OCI-LY1 (cell line): ENCODE results near the gene KLHL29.

Experiments used
- H2AFZ ChIP-seq: fragments of 200-600 bp; sonication (generic), shearing (Covaris generic); 2 replicates; pipeline ENCODE4 v1.6.0; 2014; ENCODE audit warnings: antibody characterized with exemption, mild to moderate bottlenecking, low read length
- H3F3A ChIP-seq: fragments of 200-600 bp; sonication (generic), shearing (Covaris generic); 2 replicates; pipeline ENCODE4 v1.6.0; 2014; ENCODE audit warnings: mild to moderate bottlenecking, antibody characterized with exemption, low read length, moderate library complexity; ENCODE audit not compliant: insufficient read depth
- H3K27ac ChIP-seq: fragments of 200-600 bp; sonication (generic); 2 replicates; pipeline ENCODE4 v1.5.1; 2014; ENCODE audit warnings: low read length, mixed run types, mild to moderate bottlenecking, low read depth; ENCODE audit not compliant: poor library complexity, severe bottlenecking
- H3K27me3 ChIP-seq: fragments of 200-600 bp; sonication (generic); 2 replicates; pipeline ENCODE4 v1.6.0; 2014; ENCODE audit warnings: antibody characterized with exemption, mild to moderate bottlenecking, low read length, moderate library complexity; ENCODE audit not compliant: insufficient read depth
- H3K36me3 ChIP-seq: fragments of 200-600 bp; sonication (generic); 2 replicates; pipeline ENCODE4 v1.6.1; 2014; ENCODE audit warnings: mild to moderate bottlenecking, antibody characterized with exemption, low read length, moderate library complexity, mixed read lengths; ENCODE audit not compliant: insufficient read depth
- H3K4me1 ChIP-seq: fragments of 200-600 bp; sonication (generic); 2 replicates; pipeline ENCODE4 v1.5.1; 2014; ENCODE audit warnings: mild to moderate bottlenecking, low read length, moderate library complexity; ENCODE audit not compliant: insufficient read depth, severe bottlenecking
- H3K4me2 ChIP-seq: fragments of 200-600 bp; sonication (generic), shearing (Covaris generic); 2 replicates; pipeline ENCODE4 v1.6.1; 2014; ENCODE audit warnings: low read length
- H3K4me3 ChIP-seq: fragments of 200-600 bp; sonication (generic); 2 replicates; pipeline ENCODE4 v1.5.1; 2014; ENCODE audit warnings: low read length, low read depth, mild to moderate bottlenecking, mixed read lengths; ENCODE audit not compliant: poor library complexity, severe bottlenecking
- H3K79me2 ChIP-seq: fragments of 200-600 bp; shearing (Covaris generic); 2 replicates; pipeline ENCODE4 v1.6.1; 2016; ENCODE audit warnings: mixed run types, low read length, mixed read lengths; ENCODE audit not compliant: insufficient read depth
- H3K9ac ChIP-seq: fragments of 200-600 bp; sonication (generic), shearing (Covaris generic); 2 replicates; pipeline ENCODE4 v1.6.1; 2014; ENCODE audit warnings: mild to moderate bottlenecking, low read length, mixed read lengths
- H3K9me2 ChIP-seq: fragments of 200-600 bp; sonication (generic), shearing (Covaris generic); 2 replicates; pipeline ENCODE4 v1.6.1; 2014; ENCODE audit warnings: low read depth, mild to moderate bottlenecking, low read length, mixed read lengths
- H3K9me3 ChIP-seq: fragments of 200-600 bp; shearing (Covaris generic); 2 replicates; pipeline ENCODE4 v1.6.1; 2014; ENCODE audit warnings: low read length, mixed read lengths
- H4K20me1 ChIP-seq: fragments of 200-600 bp; sonication (generic), shearing (Covaris generic); 2 replicates; pipeline ENCODE4 v1.6.0; 2016; ENCODE audit warnings: mild to moderate bottlenecking, low read length; ENCODE audit not compliant: insufficient read depth
- CTCF ChIP-seq: fragments of 200-600 bp; sonication (generic), shearing (Covaris generic); IDR thresholded peaks from 2 replicates; pipeline ENCODE4 v1.5.1; 2017; ENCODE audit warnings: mild to moderate bottlenecking, antibody characterized with exemption, low read length, moderate library complexity, mixed read lengths
- EZH2 ChIP-seq: fragments of 200-600 bp; sonication (generic), shearing (Covaris generic); IDR thresholded peaks from 2 replicates; pipeline ENCODE4 v1.8.0; 2017; ENCODE audit warnings: borderline replicate concordance, mixed run types, mild to moderate bottlenecking, antibody characterized with exemption, low read length, moderate library complexity, mixed read lengths

The KLHL29 gene

GRCh38 chr2:23578964-23579671 is 194.1 kb downstream of the KLHL29 start:
- Histone ChIP-seq H3K9me3 (no peaks in the 10 kb centered on the region), H3K27me3 (no peaks in the 10 kb centered on the region), H3K27ac (no peak overlapping the region), H2AFZ (no peak overlapping the region), H3K9ac (no peak overlapping the region), H3K36me3 (no peaks in the 10 kb centered on the region), H3K4me3 (no peak overlapping the region), H4K20me1 (no peaks in the 10 kb centered on the region), H3F3A (no peaks in the 10 kb centered on the region), H3K9me2 (no peaks in the 10 kb centered on the region), H3K4me2 (no peak overlapping the region), H3K4me1 (no peaks in the 10 kb centered on the region), H3K79me2 (no peaks in the 10 kb centered on the region)
- TF ChIP-seq CTCF (no peak), EZH2 (no peak)

GRCh38 chr2:23579674-23580073 is 194.7 kb downstream of the KLHL29 start:
- Histone ChIP-seq H3K27ac (no peak overlapping the region), H3K36me3 (no peaks in the 10 kb centered on the region), H4K20me1 (no peaks in the 10 kb centered on the region), H3K9me2 (no peaks in the 10 kb centered on the region), H3K4me3 (no peak overlapping the region), H3K27me3 (no peaks in the 10 kb centered on the region), H3K79me2 (no peaks in the 10 kb centered on the region), H3F3A (no peaks in the 10 kb centered on the region), H3K9ac (no peak overlapping the region), H3K9me3 (no peaks in the 10 kb centered on the region), H3K4me2 (no peak overlapping the region), H2AFZ (no peak overlapping the region), H3K4me1 (no peaks in the 10 kb centered on the region)
- TF ChIP-seq CTCF = no peak
- TF ChIP-seq EZH2 = no peak

- TF ChIP-seq EZH2 = no peak
- no peak for TF ChIP-seq CTCF
- Histone ChIP-seq H3K4me2 (no peak overlapping the region), H3K27me3 (no peaks in the 10 kb centered on the region; the same call in 1 of the 2 replicates), H3F3A (no peaks in the 10 kb centered on the region), H3K27ac (no peak overlapping the region), H4K20me1 (no peaks in the 10 kb centered on the region), H3K36me3 (no peaks in the 10 kb centered on the region), H3K79me2 (no peaks in the 10 kb centered on the region), H3K9ac (no peak overlapping the region), H3K4me3 (no peak overlapping the region), H2AFZ (no peak overlapping the region), H3K4me1 (no peaks in the 10 kb centered on the region), H3K9me2 (no peaks in the 10 kb centered on the region), H3K9me3 (no peaks in the 10 kb centered on the region)
These were observed 198.5 kb downstream of the KLHL29 start for GRCh38 chr2:23583467-23583866.
